Stimulated activated CD4-positive, alpha-beta T cell treated with anti-CD3 and anti-CD28 coated beads, Interleukin-1b, Interleukin-23, amount 100 ng/mL, for 4 hours (primary cell): ENCODE measurements around the gene ETNK1.
"Not testable (repeated sequence)": the region's sequence is repeated elsewhere in the genome, so short reads cannot be mapped to it uniquely, and the experiment has no call there.

Experiments used
- DNase-seq, 2 donors: peaks; one replicate each; pipeline ENCODE4 v3.0.0-alpha.2; 2020; ENCODE audit warnings: low read depth in 2 of 2

Gene ETNK1

GRCh38 chr12:22687361-22688076 lies 62.5 kb downstream of the ETNK1 start:
- DNase-seq, result no peak

GRCh38 chr12:22689876-22690275 lies 64.9 kb downstream of the ETNK1 start:
- DNase-seq, result no peak

- no peak for DNase-seq
Observed at GRCh38 chr12:22691319-22691718, 66.3 kb downstream of the ETNK1 start.

GRCh38 chr12:22692467-22692866 lies 67.5 kb downstream of the ETNK1 start:
- DNase-seq, result not testable (repeated sequence)

GRCh38 chr12:22692964-22693555 lies 68.1 kb downstream of the ETNK1 start:
- DNase-seq, result no peak

GRCh38 chr12:22698576-22698975 lies 73.6 kb downstream of the ETNK1 start:
- no peak for DNase-seq

- not testable (repeated sequence) for DNase-seq
Observed at GRCh38 chr12:22699705-22700104, 74.7 kb downstream of the ETNK1 start.

GRCh38 chr12:22700106-22700505 lies 75.1 kb downstream of the ETNK1 start:
- DNase-seq, result no peak

GRCh38 chr12:22701216-22701809 lies 76.3 kb downstream of the ETNK1 start:
- DNase-seq, result not testable (repeated sequence)

- DNase-seq, result no peak
Observed at GRCh38 chr12:22702690-22703089, 77.7 kb downstream of the ETNK1 start.

- no peak for DNase-seq
Observed at GRCh38 chr12:22709292-22709691, 84.3 kb downstream of the ETNK1 start.

- no peak for DNase-seq
Observed at GRCh38 chr12:22712083-22712482, 87.1 kb downstream of the ETNK1 start.

GRCh38 chr12:22715254-22715653 lies 90.3 kb downstream of the ETNK1 start:
- no peak for DNase-seq

GRCh38 chr12:22719745-22720144 lies 94.8 kb downstream of the ETNK1 start:
- no peak for DNase-seq

GRCh38 chr12:22722081-22722480 lies 97.1 kb downstream of the ETNK1 start:
- DNase-seq, result no peak

GRCh38 chr12:22722779-22723178 lies 97.8 kb downstream of the ETNK1 start:
- no peak for DNase-seq

- DNase-seq, result no peak
Observed at GRCh38 chr12:22728987-22729386, 104.0 kb downstream of the ETNK1 start.

GRCh38 chr12:22729431-22729956 lies 104.5 kb downstream of the ETNK1 start:
- DNase-seq, result no peak

- no peak for DNase-seq
Observed at GRCh38 chr12:22729957-22730443, 105.0 kb downstream of the ETNK1 start.

GRCh38 chr12:22731236-22731635 lies 106.3 kb downstream of the ETNK1 start:
- DNase-seq, result no peak

- no peak for DNase-seq
Observed at GRCh38 chr12:22733756-22734155, 108.8 kb downstream of the ETNK1 start.

- DNase-seq, result no peak
Observed at GRCh38 chr12:22738945-22739344, 114.0 kb downstream of the ETNK1 start.
